GF-D8 (cell line): ENCODE data around the gene TRPM3.

Experiments used
- DNase-seq: peaks from one replicate; lab custom pipeline; 2025; lab: John Stamatoyannopoulos, UW

The TRPM3 gene

GRCh38 chr9:70883963-70884793 lies 237.2 kb downstream of the TRPM3 start:
- no peak for DNase-seq

- no peak for DNase-seq
These were observed 238.4 kb downstream of the TRPM3 start for GRCh38 chr9:70883056-70883455.

- DNase-seq = no peak
These were observed 240.1 kb downstream of the TRPM3 start for GRCh38 chr9:70881333-70881732.

GRCh38 chr9:70880535-70880934 lies 240.9 kb downstream of the TRPM3 start:
- DNase-seq = no peak

GRCh38 chr9:70878576-70878975 lies 242.8 kb downstream of the TRPM3 start:
- DNase-seq = no peak

GRCh38 chr9:70874451-70874850 lies 247.0 kb downstream of the TRPM3 start:
- no peak for DNase-seq

- no peak for DNase-seq
These were observed 247.9 kb downstream of the TRPM3 start for GRCh38 chr9:70873506-70873905.

- no peak for DNase-seq
These were observed 252.5 kb downstream of the TRPM3 start for GRCh38 chr9:70868661-70869652.

- DNase-seq = no peak
These were observed 253.4 kb downstream of the TRPM3 start for GRCh38 chr9:70868041-70868440.

GRCh38 chr9:70865471-70865870 lies 255.9 kb downstream of the TRPM3 start:
- DNase-seq = no peak

GRCh38 chr9:70861797-70862196 lies 259.6 kb downstream of the TRPM3 start:
- DNase-seq = no peak

- DNase-seq = no peak
These were observed 260.0 kb downstream of the TRPM3 start for GRCh38 chr9:70861376-70861775.

GRCh38 chr9:70859694-70860093 lies 261.7 kb downstream of the TRPM3 start:
- no peak for DNase-seq

GRCh38 chr9:70856411-70856810 lies 265.0 kb downstream of the TRPM3 start:
- DNase-seq = no peak

- DNase-seq = no peak
These were observed 268.6 kb downstream of the TRPM3 start for GRCh38 chr9:70852711-70853240.

GRCh38 chr9:70840266-70840665 lies 281.2 kb downstream of the TRPM3 start:
- DNase-seq = no peak

GRCh38 chr9:70835323-70835722 lies 286.1 kb downstream of the TRPM3 start:
- no peak for DNase-seq

GRCh38 chr9:70832492-70832891 lies 288.9 kb downstream of the TRPM3 start:
- DNase-seq = no peak

- DNase-seq = no peak
These were observed 290.8 kb downstream of the TRPM3 start for GRCh38 chr9:70830618-70831017.

GRCh38 chr9:70829591-70830265 lies 291.7 kb downstream of the TRPM3 start:
- no peak for DNase-seq

- DNase-seq = no peak
These were observed 294.9 kb downstream of the TRPM3 start for GRCh38 chr9:70826562-70826961.

- no peak for DNase-seq
These were observed 298.1 kb downstream of the TRPM3 start for GRCh38 chr9:70823284-70823683.
